Dendritic cell treated with granulocyte-macrophage colony-stimulating factor and Interleukin-4, amounts not matched to agents 40 ng/mL and 50 ng/mL, for 4 days (primary cell): ENCODE results near the gene SAP30.

Experiments used
- H3K27ac Mint-ChIP-seq: one replicate; pipeline ENCODE4 v1.8.0; 2022; ENCODE audit warnings: mild to moderate bottlenecking, mixed read lengths
- H3K27me3 Mint-ChIP-seq: one replicate; pipeline ENCODE4 v1.8.0; 2022; ENCODE audit warnings: mild to moderate bottlenecking, mixed read lengths
- H3K36me3 Mint-ChIP-seq: one replicate; pipeline ENCODE4 v1.8.0; 2022; ENCODE audit warnings: low read depth, mixed read lengths
- H3K4me1 Mint-ChIP-seq: one replicate; pipeline ENCODE4 v1.8.0; 2022; ENCODE audit warnings: low read depth, mixed read lengths
- H3K4me3 Mint-ChIP-seq: one replicate; pipeline ENCODE4 v1.8.0; 2022; ENCODE audit warnings: mild to moderate bottlenecking, moderate library complexity, mixed read lengths
- H3K9me3 Mint-ChIP-seq: one replicate; pipeline ENCODE4 v1.8.0; 2022; ENCODE audit warnings: mixed read lengths
- intact Hi-C: fragments of 100-400 bp; cut with micrococcal nuclease; formaldehyde crosslinking; loops from one replicate; pipeline ENCODE4 v1.15.0; 2022

SAP30 gene

GRCh38 chr4:173345648-173346047, 25.1 kb upstream of the SAP30 start:
- intact Hi-C loops: no loop called here
- peak overlapping the region; percentile 14 for H3K27ac Mint-ChIP-seq
- H3K4me3 Mint-ChIP-seq: peak overlapping the region; percentile 41
- peaks cover 10% of the 10 kb centered on the region for H3K4me1 Mint-ChIP-seq
- H3K9me3 Mint-ChIP-seq: peaks cover 5% of the 10 kb centered on the region
- no peaks in the 10 kb centered on the region for H3K36me3 Mint-ChIP-seq
- H3K27me3 Mint-ChIP-seq: no peaks in the 10 kb centered on the region

- H3K27ac Mint-ChIP-seq: no peak overlapping the region
- H3K4me3 Mint-ChIP-seq: no peak overlapping the region
- peaks cover 8% of the 10 kb centered on the region for H3K9me3 Mint-ChIP-seq
- no peaks in the 10 kb centered on the region for H3K27me3 Mint-ChIP-seq
- H3K36me3 Mint-ChIP-seq: no peaks in the 10 kb centered on the region
- intact Hi-C loops: no loop called here
- peaks cover 10% of the 10 kb centered on the region for H3K4me1 Mint-ChIP-seq
These were observed 24.7 kb upstream of the SAP30 start for GRCh38 chr4:173346074-173346473.

- Mint-ChIP-seq H3K27me3 (no peaks in the 10 kb centered on the region), H3K9me3 (peaks cover 8% of the 10 kb centered on the region), H3K4me1 (peaks cover 10% of the 10 kb centered on the region), H3K4me3 (no peak overlapping the region), H3K36me3 (no peaks in the 10 kb centered on the region), H3K27ac (no peak overlapping the region)
- intact Hi-C loops: no loop called here
These were observed 23.3 kb upstream of the SAP30 start for GRCh38 chr4:173347467-173347866.

DNA sequence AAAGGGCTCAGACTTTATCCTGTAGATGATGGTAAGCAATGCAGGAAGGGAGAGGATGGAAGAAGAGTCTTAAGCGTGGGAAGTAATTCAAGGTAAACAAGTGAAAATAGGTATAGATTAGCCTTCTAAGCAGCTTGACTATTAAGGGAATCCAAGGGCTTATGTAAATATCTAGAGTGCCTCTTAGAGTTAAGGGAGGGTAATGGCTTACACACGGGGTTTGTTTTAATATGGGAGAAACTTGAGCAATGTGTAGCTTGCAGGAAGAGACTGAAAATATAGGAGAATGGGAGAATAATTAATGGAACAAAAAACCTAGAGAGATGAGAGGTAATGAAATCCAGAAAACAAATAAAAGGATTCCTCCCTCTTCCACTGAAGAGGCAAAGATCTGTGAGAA, 12.8 kb upstream of the SAP30 start:
- Mint-ChIP-seq H3K4me3 (no peak overlapping the region), H3K27ac (no peak overlapping the region), H3K27me3 (no peaks in the 10 kb centered on the region), H3K9me3 (no peaks in the 10 kb centered on the region), H3K4me1 (no peaks in the 10 kb centered on the region), H3K36me3 (no peaks in the 10 kb centered on the region)
- intact Hi-C loops: no loop called here

GRCh38 chr4:173360587-173361221, 10.1 kb upstream of the SAP30 start:
- Mint-ChIP-seq H3K9me3 (no peaks in the 10 kb centered on the region), H3K36me3 (no peaks in the 10 kb centered on the region), H3K27ac (no peak overlapping the region), H3K27me3 (no peaks in the 10 kb centered on the region), H3K4me3 (no peak overlapping the region), H3K4me1 (no peaks in the 10 kb centered on the region)
- intact Hi-C loops: no loop called here

- intact Hi-C loops: no loop called here
- no peaks in the 10 kb centered on the region for H3K27me3 Mint-ChIP-seq
- H3K27ac Mint-ChIP-seq: no peak overlapping the region
- no peaks in the 10 kb centered on the region for H3K4me1 Mint-ChIP-seq
- H3K36me3 Mint-ChIP-seq: no peaks in the 10 kb centered on the region
- no peaks in the 10 kb centered on the region for H3K9me3 Mint-ChIP-seq
- H3K4me3 Mint-ChIP-seq: no peak overlapping the region
These were observed 8.1 kb upstream of the SAP30 start for GRCh38 chr4:173362666-173363065.

GRCh38 chr4:173365359-173365996, 5.3 kb upstream of the SAP30 start:
- no peak overlapping the region for H3K27ac Mint-ChIP-seq
- H3K36me3 Mint-ChIP-seq: peaks cover 4% of the 10 kb centered on the region
- no peaks in the 10 kb centered on the region for H3K27me3 Mint-ChIP-seq
- peaks cover 5% of the 10 kb centered on the region for H3K4me1 Mint-ChIP-seq
- no peak overlapping the region for H3K4me3 Mint-ChIP-seq
- no peaks in the 10 kb centered on the region for H3K9me3 Mint-ChIP-seq
- intact Hi-C loops: no loop called here

DNA sequence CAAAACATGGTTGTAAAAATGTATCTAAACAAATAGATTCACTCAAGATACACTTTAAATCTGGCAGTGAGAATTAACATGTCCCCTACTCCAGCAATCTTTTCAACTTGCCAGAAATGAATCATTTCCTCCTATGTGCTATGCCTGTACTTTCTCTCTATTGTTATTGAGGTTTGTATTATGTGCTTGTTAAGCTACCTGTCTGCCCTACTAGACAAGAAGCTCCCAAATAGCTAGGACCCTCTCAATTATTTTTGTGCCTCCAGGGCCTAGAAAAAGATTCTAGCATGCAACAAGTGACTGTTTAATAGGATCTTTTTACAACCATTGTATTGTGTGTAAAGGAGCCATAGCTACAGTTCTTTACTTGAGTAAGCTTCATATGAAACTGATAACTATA, 3.5 kb upstream of the SAP30 start:
- Mint-ChIP-seq H3K4me1 (peaks cover 5% of the 10 kb centered on the region), H3K4me3 (no peak overlapping the region), H3K36me3 (peaks cover 19% of the 10 kb centered on the region), H3K27me3 (no peaks in the 10 kb centered on the region), H3K9me3 (no peaks in the 10 kb centered on the region), H3K27ac (no peak overlapping the region)
- intact Hi-C loops: no loop called here

- Mint-ChIP-seq H3K36me3 (peaks cover 19% of the 10 kb centered on the region), H3K4me3 (no peak overlapping the region), H3K9me3 (no peaks in the 10 kb centered on the region), H3K27ac (no peak overlapping the region), H3K27me3 (no peaks in the 10 kb centered on the region), H3K4me1 (peaks cover 10% of the 10 kb centered on the region)
- intact Hi-C loops: loop anchor here (2.0 kb wide), 1 partner anchor 915 kb away; the partner anchor contains the start of genes CEP44 and FBXO8
These were observed 2.8 kb upstream of the SAP30 start for GRCh38 chr4:173367946-173368345.

GRCh38 chr4:173370130-173370476, 651 bp upstream of the SAP30 start:
- H3K27me3 Mint-ChIP-seq: no peaks in the 10 kb centered on the region
- peaks cover 16% of the 10 kb centered on the region for H3K4me1 Mint-ChIP-seq
- H3K9me3 Mint-ChIP-seq: no peaks in the 10 kb centered on the region
- H3K4me3 Mint-ChIP-seq: peak overlapping the region; percentile 100
- peaks cover 19% of the 10 kb centered on the region for H3K36me3 Mint-ChIP-seq
- intact Hi-C loops: loop anchor here (1.0 to 2.0 kb wide), 3 partner anchors 36 to 199 kb away; partner anchors contain the start of gene HMGB2
- peak overlapping the region; percentile 96 for H3K27ac Mint-ChIP-seq

GRCh38 chr4:173371292-173372192, 788 bp downstream of the SAP30 start:
- H3K4me1 Mint-ChIP-seq: peaks cover 16% of the 10 kb centered on the region
- peak overlapping the region; percentile 100 for H3K4me3 Mint-ChIP-seq
- no peaks in the 10 kb centered on the region for H3K9me3 Mint-ChIP-seq
- intact Hi-C loops: loop anchor here (2.0 kb wide), 1 partner anchor 201 kb away; no protein-coding TSS in a partner anchor
- H3K36me3 Mint-ChIP-seq: peaks cover 19% of the 10 kb centered on the region
- H3K27me3 Mint-ChIP-seq: no peaks in the 10 kb centered on the region
- peak overlapping the region; percentile 96 for H3K27ac Mint-ChIP-seq

DNA sequence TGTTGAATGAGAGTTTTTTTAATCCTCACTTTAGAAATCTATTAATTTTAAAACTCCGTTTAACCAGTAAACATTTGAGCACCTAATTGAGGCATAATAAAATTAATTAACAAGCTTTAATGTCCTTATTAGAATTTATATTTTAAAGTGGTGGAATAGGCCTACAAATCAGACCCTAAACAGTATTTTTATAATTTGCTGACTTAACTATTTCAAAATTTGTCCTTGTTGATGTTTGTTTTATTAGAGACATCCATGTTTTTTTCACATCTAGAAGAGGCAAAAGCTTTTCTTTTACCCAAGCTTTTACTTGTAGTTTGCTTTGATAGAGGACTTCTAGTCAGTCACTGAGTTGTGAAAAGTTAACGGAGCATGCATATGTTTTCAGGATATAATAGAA, 3.8 kb downstream of the SAP30 start:
- intact Hi-C loops: no loop called here
- Mint-ChIP-seq H3K4me3 (no peak overlapping the region), H3K9me3 (no peaks in the 10 kb centered on the region), H3K4me1 (peaks cover 11% of the 10 kb centered on the region), H3K27ac (no peak overlapping the region), H3K36me3 (peaks cover 19% of the 10 kb centered on the region), H3K27me3 (no peaks in the 10 kb centered on the region)

- no peaks in the 10 kb centered on the region for H3K27me3 Mint-ChIP-seq
- H3K27ac Mint-ChIP-seq: no peak overlapping the region
- no peak overlapping the region for H3K4me3 Mint-ChIP-seq
- peaks cover 11% of the 10 kb centered on the region for H3K4me1 Mint-ChIP-seq
- H3K9me3 Mint-ChIP-seq: no peaks in the 10 kb centered on the region
- H3K36me3 Mint-ChIP-seq: peaks cover 6% of the 10 kb centered on the region
- intact Hi-C loops: no loop called here
These were observed 9.2 kb downstream of the SAP30 start for GRCh38 chr4:173379929-173380328.

- Mint-ChIP-seq H3K36me3 (peaks cover 9% of the 10 kb centered on the region), H3K27ac (no peak overlapping the region), H3K4me1 (peaks cover 11% of the 10 kb centered on the region), H3K9me3 (no peaks in the 10 kb centered on the region), H3K27me3 (no peaks in the 10 kb centered on the region), H3K4me3 (no peak overlapping the region)
- intact Hi-C loops: no loop called here
These were observed 10.2 kb downstream of the SAP30 start for GRCh38 chr4:173380987-173381386.
